H9 (cell line): ENCODE data around the gene SLC12A8. TPM values are rescaled to one million over a fixed set of nuclear protein-coding genes. Genes with fewer than 3 reads are reported as not detected.

Experiments
- DNase-seq: peaks from one replicate; pipeline ENCODE4 v3.0.0-alpha.2; 2017
- H2AFZ ChIP-seq: one replicate; pipeline ENCODE4 v1.6.1; 2013; ENCODE audit warnings: mild to moderate bottlenecking, low read length, control low read depth, moderate library complexity
- H2AK5ac ChIP-seq: 2 replicates; pipeline ENCODE4 v1.6.1; 2013; ENCODE audit warnings: low read length, control low read depth, mixed read lengths; ENCODE audit not compliant: insufficient read length
- H2BK120ac ChIP-seq: one replicate; pipeline ENCODE4 v1.6.1; 2013; ENCODE audit warnings: low read depth, mild to moderate bottlenecking, low read length, control low read depth, inconsistent platforms; ENCODE audit not compliant: poor library complexity, severe bottlenecking
- H2BK12ac ChIP-seq: 2 replicates; pipeline ENCODE4 v1.6.1; 2013; ENCODE audit warnings: low read length, control low read depth, mixed read lengths, low read depth; ENCODE audit not compliant: insufficient read length
- H2BK15ac ChIP-seq: 2 replicates; pipeline ENCODE4 v1.6.1; 2013; ENCODE audit warnings: low read depth, low read length, control low read depth
- H2BK20ac ChIP-seq: one replicate; pipeline ENCODE4 v1.6.1; 2013; ENCODE audit warnings: low read depth, mild to moderate bottlenecking, low read length, control low read depth, inconsistent platforms; ENCODE audit not compliant: poor library complexity, severe bottlenecking
- H2BK5ac ChIP-seq: 2 replicates; pipeline ENCODE4 v1.6.1; 2013; ENCODE audit warnings: low read length, control low read depth, mixed read lengths; ENCODE audit not compliant: insufficient read length
- H3K14ac ChIP-seq: 2 replicates; pipeline ENCODE4 v1.6.1; 2013; ENCODE audit warnings: low read length, control low read depth; ENCODE audit not compliant: insufficient read depth
- H3K18ac ChIP-seq: 2 replicates; pipeline ENCODE4 v1.6.1; 2013; ENCODE audit warnings: low read depth, mild to moderate bottlenecking, mixed read lengths, low read length, control low read depth; ENCODE audit not compliant: insufficient read length
- H3K23ac ChIP-seq: 2 replicates; pipeline ENCODE4 v1.6.1; 2013; ENCODE audit warnings: low read length, control low read depth, mixed read lengths, low read depth; ENCODE audit not compliant: insufficient read length
- H3K23me2 ChIP-seq: 2 replicates; pipeline ENCODE4 v1.6.1; 2013; ENCODE audit warnings: low read depth, mild to moderate bottlenecking, mixed read lengths, low read length, control low read depth; ENCODE audit not compliant: insufficient read length, poor library complexity, severe bottlenecking
- H3K27ac ChIP-seq: 2 replicates; pipeline ENCODE4 v1.5.1; 2013; ENCODE audit warnings: low read length, control low read depth, mixed read lengths, low read depth; ENCODE audit not compliant: insufficient read length
- H3K27me3 ChIP-seq: 2 replicates; pipeline ENCODE4 v1.6.1; 2013; ENCODE audit warnings: low read length, control low read depth, inconsistent platforms; ENCODE audit not compliant: insufficient read depth
- H3K4ac ChIP-seq: 2 replicates; pipeline ENCODE4 v1.6.1; 2013; ENCODE audit warnings: low read depth, mild to moderate bottlenecking, control low read depth, inconsistent platforms, low read length, moderate library complexity
- H3K4me1 ChIP-seq: 2 replicates; pipeline ENCODE4 v1.6.1; 2013; ENCODE audit warnings: low read length, control low read depth, inconsistent platforms; ENCODE audit not compliant: insufficient read depth
- H3K4me2 ChIP-seq: 2 replicates; pipeline ENCODE4 v1.6.1; 2013; ENCODE audit warnings: low read length, control low read depth, mixed read lengths; ENCODE audit not compliant: insufficient read length, insufficient read depth
- H3K56ac ChIP-seq: 2 replicates; pipeline ENCODE4 v1.6.1; 2013; ENCODE audit warnings: low read depth, mild to moderate bottlenecking, mixed read lengths, low read length, control low read depth; ENCODE audit not compliant: insufficient read length
- H3K79me1 ChIP-seq: 2 replicates; pipeline ENCODE4 v1.6.1; 2013; ENCODE audit warnings: low read depth, mild to moderate bottlenecking, moderate library complexity, low read length, control low read depth, inconsistent platforms; ENCODE audit not compliant: insufficient read depth, poor library complexity, severe bottlenecking
- H3K79me2 ChIP-seq: 2 replicates; pipeline ENCODE4 v1.6.1; 2013; ENCODE audit warnings: low read length, control low read depth, inconsistent platforms; ENCODE audit not compliant: insufficient read depth
- H3K9ac ChIP-seq: 2 replicates; pipeline ENCODE4 v1.6.1; 2013; ENCODE audit warnings: low read length, control low read depth, mixed read lengths; ENCODE audit not compliant: insufficient read length; ENCODE audit errors: extremely low read depth
- H3K9me3 ChIP-seq: one replicate; pipeline ENCODE4 v1.6.1; 2013; ENCODE audit warnings: low read depth, low read length, inconsistent platforms; ENCODE audit not compliant: control insufficient read depth
- H3T11ph ChIP-seq: one replicate; pipeline ENCODE4 v1.6.1; 2013; ENCODE audit warnings: mild to moderate bottlenecking, low read length, control low read depth, inconsistent platforms
- H4K20me1 ChIP-seq: one replicate; pipeline ENCODE4 v1.6.1; 2013; ENCODE audit not compliant: control insufficient read depth, insufficient read length, insufficient read depth
- H4K5ac ChIP-seq: 2 replicates; pipeline ENCODE4 v1.6.1; 2013; ENCODE audit warnings: low read depth, mild to moderate bottlenecking, mixed read lengths, low read length, control low read depth; ENCODE audit not compliant: insufficient read length
- H4K8ac ChIP-seq: replicated peaks from 2 replicates; pipeline ENCODE4 v1.6.1; 2013; ENCODE audit warnings: low read length, control low read depth, mixed read lengths, low read depth; ENCODE audit not compliant: insufficient read length
- H4K91ac ChIP-seq: 2 replicates; pipeline ENCODE4 v1.6.1; 2013; ENCODE audit warnings: low read depth, mild to moderate bottlenecking, moderate library complexity, mixed read lengths, low read length, control low read depth; ENCODE audit not compliant: insufficient read length
- H3K27ac Mint-ChIP-seq, 3 experiments: 2 replicates in 2 of 3; 3 replicates in 1 of 3; pipeline ENCODE4 v1.8.0; 2020 to 2021; ENCODE audit warnings: mixed read lengths in 3 of 3, mild to moderate bottlenecking in 1 of 3, moderate library complexity in 1 of 3
- H3K27me3 Mint-ChIP-seq: 2 replicates; pipeline ENCODE4 v1.8.0; 2021; ENCODE audit warnings: low read depth, mild to moderate bottlenecking, moderate library complexity, mixed read lengths
- H3K36me3 Mint-ChIP-seq, 3 experiments: 2 replicates in 2 of 3; 3 replicates in 1 of 3; pipeline ENCODE4 v1.8.0; 2020 to 2021; ENCODE audit warnings: low read depth in 3 of 3, mixed read lengths in 3 of 3; ENCODE audit not compliant: insufficient read depth in 1 of 3
- H3K4me1 Mint-ChIP-seq, 2 experiments: 2 replicates each; pipeline ENCODE4 v1.8.0; 2020; ENCODE audit warnings: mixed read lengths in 2 of 2
- H3K4me3 Mint-ChIP-seq, 2 experiments: 2 replicates in 1 of 2; 3 replicates in 1 of 2; pipeline ENCODE4 v1.8.0; 2020 to 2021; ENCODE audit warnings: mild to moderate bottlenecking in 2 of 2, mixed read lengths in 2 of 2, moderate library complexity in 1 of 2
- H3K9me3 Mint-ChIP-seq, 2 experiments: 2 replicates in 1 of 2; 3 replicates in 1 of 2; pipeline ENCODE4 v1.8.0; 2020; ENCODE audit warnings: mild to moderate bottlenecking in 2 of 2, mixed read lengths in 2 of 2, moderate library complexity in 1 of 2
- CTCF ChIP-seq: fragments of 200-600 bp; sonication (generic); conservative IDR thresholded peaks from 3 replicates; pipeline ENCODE4 v1.8.0; 2021; ENCODE audit warnings: antibody characterized with exemption, mild to moderate bottlenecking
- WGBS: extraction: QIAGEN DNeasy Blood & Tissue Kit; methylation state at CpG from one replicate; pipeline ENCODE4 v1.1.7; 2013; ENCODE audit warnings: missing lambda C conversion rate, low lambda C conversion rate, mixed read lengths; ENCODE audit not compliant: insufficient read length; ENCODE audit errors: extremely low coverage; 5-methylcytosine and 5-hydroxymethylcytosine counted together
- total RNA-seq: library from RNA; stranded (reverse); gene quantifications from 2 replicates; pipeline ENCODE4 v1.2.1, GENCODE V29; 2021

SLC12A8 gene
- total RNA-seq, 1 experiment from 2014 or later: 8.2 TPM

GRCh38 chr3:125109536-125109925 lies 103.0 kb downstream of the SLC12A8 start:
- no peak overlapping the region for H3K4me2 ChIP-seq
- no peak overlapping the region for H3K27ac ChIP-seq

More at GRCh38 chr3:125109536-125109925, 103.0 kb downstream of the SLC12A8 start:
- H4K8ac ChIP-seq: no peak overlapping the region
- Mint-ChIP-seq H3K27me3 (no peaks in the 10 kb centered on the region), H3K4me1 (peaks cover 8% of the 10 kb centered on the region in 2 experiments), H3K27ac (no peak overlapping the region), H3K9me3 (no peaks in the 10 kb centered on the region; a peak in 1 of 5 replicates), H3K4me3 (no peak overlapping the region), H3K36me3 (peaks cover 0 to 3% (median 1%) of the 10 kb centered on the region in 3 experiments; a peak in 4 of 7 replicates)
- H2BK120ac ChIP-seq: no peak overlapping the region
- no peak for TF ChIP-seq CTCF
- H2AFZ ChIP-seq: no peak overlapping the region
- no peak overlapping the region for H3K14ac ChIP-seq
- no peak overlapping the region for H4K91ac ChIP-seq
- no peaks in the 10 kb centered on the region for H3K27me3 ChIP-seq
- no peaks in the 10 kb centered on the region for H3K4me1 ChIP-seq
- H3K23ac ChIP-seq: no peak overlapping the region
- no peak overlapping the region for H3K56ac ChIP-seq
- H2BK20ac ChIP-seq: no peak overlapping the region
- DNase-seq: no peak
- no peak overlapping the region for H2BK15ac ChIP-seq
- H3K18ac ChIP-seq: no peak overlapping the region
- H3K23me2 ChIP-seq: no peaks in the 10 kb centered on the region
- no CpG with 5 or more reads among the region's 4 CpGs for WGBS
- no peak overlapping the region for H2BK5ac ChIP-seq
- no peak overlapping the region for H3T11ph ChIP-seq
- no peaks in the 10 kb centered on the region for H3K79me2 ChIP-seq
- H3K9ac ChIP-seq: no peak overlapping the region
- H4K20me1 ChIP-seq: no peaks in the 10 kb centered on the region
- no peak overlapping the region for H2AK5ac ChIP-seq
- no peak overlapping the region for H2BK12ac ChIP-seq
- no peaks in the 10 kb centered on the region for H3K79me1 ChIP-seq
- H4K5ac ChIP-seq: no peak overlapping the region
- no peak overlapping the region for H3K4ac ChIP-seq
- H3K9me3 ChIP-seq: no peaks in the 10 kb centered on the region
